NK-92 (cell line): Measurements from ENCODE around the gene C19orf85.
A peak's percentile ranks its signal among the peaks of the same experiment; 100 is the strongest.

Experiments used
- DNase-seq: peaks from one replicate; lab custom pipeline; 2025; ENCODE audit not compliant: unreplicated experiment; lab: John Stamatoyannopoulos, UW

Gene C19orf85

GRCh38 chr19:55478364-55478763 is 13.8 kb upstream of the C19orf85 start:
- DNase-seq: no peak

GRCh38 chr19:55477905-55478304 is 13.4 kb upstream of the C19orf85 start:
- no peak for DNase-seq

- DNase-seq: peak; percentile 71
These were observed 11.7 kb upstream of the C19orf85 start, which contains the start of gene ZNF628 for GRCh38 chr19:55476100-55476775. TSS of gene ZNF628 (plus strand) at chr19:55476617. CDS start at chr19:55479911, 3,294 bp downstream.

GRCh38 chr19:55474269-55475265 is 10.0 kb upstream of the C19orf85 start:
- DNase-seq: no peak

- DNase-seq: no peak
These were observed 8.9 kb upstream of the C19orf85 start for GRCh38 chr19:55473225-55474012.

- no peak for DNase-seq
These were observed 7.9 kb upstream of the C19orf85 start for GRCh38 chr19:55472463-55472862.

GRCh38 chr19:55471266-55471665 is 6.7 kb upstream of the C19orf85 start:
- no peak for DNase-seq

- DNase-seq: no peak
These were observed 3.5 kb upstream of the C19orf85 start for GRCh38 chr19:55468054-55468393.

GRCh38 chr19:55467236-55468053 is 2.9 kb upstream of the C19orf85 start:
- DNase-seq: no peak

GRCh38 chr19:55466241-55466614 is 1.7 kb upstream of the C19orf85 start:
- DNase-seq: no peak

- DNase-seq: no peak
These were observed 1.1 kb upstream of the C19orf85 start for GRCh38 chr19:55465460-55466240.

GRCh38 chr19:55464039-55464661 is 401 bp downstream of the C19orf85 start:
- DNase-seq: no peak

- DNase-seq: no peak
These were observed 944 bp downstream of the C19orf85 start for GRCh38 chr19:55463583-55464031.

GRCh38 chr19:55462722-55463121 is 1.8 kb downstream of the C19orf85 start:
- no peak for DNase-seq

GRCh38 chr19:55461974-55462626 is 2.5 kb downstream of the C19orf85 start:
- DNase-seq: no peak

GRCh38 chr19:55461259-55461973 is 3.1 kb downstream of the C19orf85 start, which contains the start of gene ISOC2:
TSS of gene ISOC2 (minus strand) at chr19:55461642. CDS start at chr19:55456486, 5,156 bp downstream.
- peak; percentile 96 for DNase-seq

- DNase-seq: no peak
These were observed 3.8 kb downstream of the C19orf85 start for GRCh38 chr19:55460670-55461258.
